HUES48 (cell line): ENCODE results near the gene GMPR.

Experiments used
- H3K27ac ChIP-seq: one replicate; pipeline ENCODE4 v1.7.0; 2013; ENCODE audit warnings: low read depth, low read length, inconsistent platforms
- H3K27me3 ChIP-seq: 2 replicates; pipeline ENCODE4 v1.6.1; 2013; ENCODE audit warnings: mild to moderate bottlenecking, low read length; ENCODE audit not compliant: control insufficient read depth, insufficient read depth
- H3K36me3 ChIP-seq: 2 replicates; pipeline ENCODE4 v1.6.1; 2013; ENCODE audit warnings: low read length; ENCODE audit not compliant: control insufficient read depth, insufficient read depth
- H3K4me1 ChIP-seq: 2 replicates; pipeline ENCODE4 v1.6.1; 2013; ENCODE audit warnings: mild to moderate bottlenecking, low read length; ENCODE audit not compliant: control insufficient read depth, insufficient read depth
- H3K4me3 ChIP-seq: 2 replicates; pipeline ENCODE4 v1.5.1; 2013; ENCODE audit warnings: mild to moderate bottlenecking, low read depth, low read length
- H3K9ac ChIP-seq: 2 replicates; pipeline ENCODE4 v1.6.1; 2013; ENCODE audit warnings: mild to moderate bottlenecking, low read depth, low read length, moderate library complexity
- H3K9me3 ChIP-seq: 2 replicates; pipeline ENCODE4 v1.6.1; 2013; ENCODE audit warnings: low read length; ENCODE audit not compliant: control insufficient read depth, insufficient read depth

GMPR gene

GRCh38 chr6:16305788-16306187 is 67.4 kb downstream of the GMPR start:
- Histone ChIP-seq H3K9ac (no peak overlapping the region), H3K36me3 (no peaks in the 10 kb centered on the region), H3K4me1 (peaks cover 34% of the 10 kb centered on the region), H3K27ac (no peak overlapping the region), H3K9me3 (no peaks in the 10 kb centered on the region), H3K4me3 (no peak overlapping the region), H3K27me3 (no peaks in the 10 kb centered on the region)

GRCh38 chr6:16306334-16306733 is 67.9 kb downstream of the GMPR start:
- Histone ChIP-seq H3K36me3 (no peaks in the 10 kb centered on the region), H3K27me3 (no peaks in the 10 kb centered on the region), H3K4me1 (peaks cover 34% of the 10 kb centered on the region), H3K9me3 (no peaks in the 10 kb centered on the region), H3K27ac (no peak overlapping the region), H3K9ac (no peak overlapping the region), H3K4me3 (no peak overlapping the region)

GRCh38 chr6:16311763-16312162 is 73.4 kb downstream of the GMPR start:
- no peak overlapping the region for H3K4me3 ChIP-seq
- H3K27me3 ChIP-seq = no peaks in the 10 kb centered on the region
- H3K27ac ChIP-seq = no peak overlapping the region
- no peaks in the 10 kb centered on the region for H3K36me3 ChIP-seq
- H3K9me3 ChIP-seq = no peaks in the 10 kb centered on the region
- H3K4me1 ChIP-seq = 0 out of 2 replicates have a peak, but pooled peaks cover under 1% of the 10 kb centered on the region
- no peak overlapping the region for H3K9ac ChIP-seq

GRCh38 chr6:16313732-16314131 is 75.3 kb downstream of the GMPR start:
- Histone ChIP-seq H3K4me1 (0 out of 2 replicates have a peak, but pooled peaks cover 2% of the 10 kb centered on the region), H3K27me3 (no peaks in the 10 kb centered on the region), H3K9me3 (no peaks in the 10 kb centered on the region), H3K4me3 (no peak overlapping the region), H3K9ac (no peak overlapping the region), H3K36me3 (no peaks in the 10 kb centered on the region), H3K27ac (no peak overlapping the region)

GRCh38 chr6:16314296-16314695 is 75.9 kb downstream of the GMPR start:
- Histone ChIP-seq H3K4me3 (no peak overlapping the region), H3K27ac (no peak overlapping the region), H3K27me3 (no peaks in the 10 kb centered on the region), H3K4me1 (0 out of 2 replicates have a peak, but pooled peaks cover 2% of the 10 kb centered on the region), H3K36me3 (no peaks in the 10 kb centered on the region), H3K9me3 (no peaks in the 10 kb centered on the region), H3K9ac (no peak overlapping the region)

- no peak overlapping the region for H3K4me3 ChIP-seq
- no peaks in the 10 kb centered on the region for H3K36me3 ChIP-seq
- no peak overlapping the region for H3K9ac ChIP-seq
- H3K9me3 ChIP-seq = no peaks in the 10 kb centered on the region
- no peak overlapping the region for H3K27ac ChIP-seq
- H3K4me1 ChIP-seq = peaks cover 12% of the 10 kb centered on the region
- H3K27me3 ChIP-seq = no peaks in the 10 kb centered on the region
Observed at GRCh38 chr6:16316741-16317251, 78.4 kb downstream of the GMPR start.

GRCh38 chr6:16318538-16318937 is 80.2 kb downstream of the GMPR start:
- Histone ChIP-seq H3K4me1 (peaks cover 18% of the 10 kb centered on the region), H3K36me3 (no peaks in the 10 kb centered on the region), H3K9me3 (no peaks in the 10 kb centered on the region), H3K9ac (no peak overlapping the region), H3K27ac (no peak overlapping the region), H3K4me3 (no peak overlapping the region), H3K27me3 (no peaks in the 10 kb centered on the region)

GRCh38 chr6:16318953-16319720 is 80.8 kb downstream of the GMPR start:
- peaks cover 18% of the 10 kb centered on the region for H3K4me1 ChIP-seq
- no peaks in the 10 kb centered on the region for H3K27me3 ChIP-seq
- H3K27ac ChIP-seq = no peak overlapping the region
- no peak overlapping the region for H3K9ac ChIP-seq
- no peak overlapping the region for H3K4me3 ChIP-seq
- no peaks in the 10 kb centered on the region for H3K36me3 ChIP-seq
- no peaks in the 10 kb centered on the region for H3K9me3 ChIP-seq

GRCh38 chr6:16319813-16320532 is 81.6 kb downstream of the GMPR start:
- Histone ChIP-seq H3K27me3 (no peaks in the 10 kb centered on the region), H3K36me3 (no peaks in the 10 kb centered on the region), H3K4me3 (no peak overlapping the region), H3K27ac (peak overlapping the region; percentile 54), H3K9ac (no peak overlapping the region), H3K9me3 (no peaks in the 10 kb centered on the region), H3K4me1 (peaks cover 25% of the 10 kb centered on the region)

- no peaks in the 10 kb centered on the region for H3K27me3 ChIP-seq
- H3K4me3 ChIP-seq = no peak overlapping the region
- peaks cover 26% of the 10 kb centered on the region for H3K4me1 ChIP-seq
- H3K36me3 ChIP-seq = no peaks in the 10 kb centered on the region
- H3K27ac ChIP-seq = peak overlapping the region; percentile 34
- H3K9me3 ChIP-seq = no peaks in the 10 kb centered on the region
- H3K9ac ChIP-seq = no peak overlapping the region
Observed at GRCh38 chr6:16320533-16321340, 82.3 kb downstream of the GMPR start.
